Cortex of kidney (tissue), 1 donor: ENCODE results near the gene SPTB.
A peak's percentile ranks its signal among the peaks of the same experiment; 100 is the strongest.
"Not testable (repeated sequence)": the region's sequence is repeated elsewhere in the genome, so short reads cannot be mapped to it uniquely, and the experiment has no call there.

Experiments
- DNase-seq: peaks from one replicate; lab custom pipeline; 2025; lab: John Stamatoyannopoulos, UW

The SPTB gene

DNA sequence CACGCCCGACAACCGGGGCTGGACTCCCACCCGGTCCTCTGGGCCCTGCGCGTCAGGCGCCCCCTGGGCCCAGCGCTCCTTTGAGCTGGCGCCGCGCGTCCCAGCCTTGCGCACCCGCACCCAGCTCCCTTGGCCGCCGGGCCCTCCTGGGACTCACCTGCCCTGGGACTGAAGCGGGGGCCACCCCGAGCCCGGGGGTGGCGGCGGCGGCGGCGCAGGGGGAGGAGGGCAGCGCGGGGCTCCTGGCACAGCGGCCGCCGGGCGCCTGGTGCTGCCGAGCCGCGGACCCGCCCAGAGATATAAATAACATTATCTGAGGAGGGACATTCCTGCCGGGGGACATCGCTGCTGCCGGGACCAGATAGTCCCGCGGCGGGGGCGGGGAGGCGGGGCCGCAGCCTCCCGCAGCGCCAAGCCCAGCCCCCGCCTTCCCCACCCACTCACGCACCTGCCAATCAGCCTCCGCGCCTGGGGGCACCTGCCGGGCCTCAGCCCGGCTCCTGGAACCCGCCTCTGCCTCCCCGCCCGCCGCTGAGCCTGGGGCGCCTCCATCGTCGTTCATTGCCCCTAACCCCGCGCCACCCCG, at the start of gene SPTB:
Gene SPTB (minus strand): TSS at position 273 of the 586 bp plus-strand sequence. CDS start 56,813 bp downstream, outside the sequence.
- no peak for DNase-seq

DNA sequence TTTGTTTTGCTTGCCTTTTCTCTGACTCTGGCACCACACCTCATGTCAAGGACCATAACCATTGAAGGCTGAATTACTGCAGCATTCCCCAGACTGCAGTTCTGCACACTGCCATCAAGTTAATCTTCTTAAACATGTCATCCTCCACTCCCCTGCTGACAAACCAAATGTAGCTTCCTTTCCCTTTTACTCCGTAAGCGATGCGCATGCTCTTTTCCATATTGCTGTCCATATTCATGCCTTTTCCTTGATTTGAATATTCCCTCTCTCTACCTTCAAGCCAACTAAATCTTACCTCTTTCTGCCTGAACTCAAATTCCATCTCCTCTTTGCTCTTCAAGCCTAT, 49.3 kb upstream of the SPTB start:
- DNase-seq, result no peak

- DNase-seq, result no peak
These were observed 48.7 kb upstream of the SPTB start for GRCh38 chr14:64928239-64929013.

DNA sequence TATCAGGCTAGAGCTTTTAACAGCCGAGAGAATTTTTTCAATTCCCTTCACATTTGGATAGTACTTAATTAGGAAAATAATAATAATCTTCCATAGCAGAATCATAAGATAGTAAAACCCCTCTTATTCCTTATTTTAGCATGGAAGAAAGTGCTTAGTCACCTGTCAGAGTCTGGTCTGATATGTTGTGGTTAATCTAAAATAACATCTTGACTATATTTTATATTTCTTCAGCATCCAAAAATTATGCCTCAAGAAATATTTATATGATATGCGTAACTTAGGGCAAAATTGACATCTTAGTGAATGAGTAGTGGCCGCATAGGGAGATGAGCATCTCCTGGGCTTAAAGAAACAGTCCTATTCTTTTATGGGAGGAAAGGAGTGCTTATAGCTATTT, 47.3 kb upstream of the SPTB start:
- no peak for DNase-seq

GRCh38 chr14:64926398-64926995, 46.8 kb upstream of the SPTB start:
- no peak for DNase-seq

- DNase-seq, result no peak
These were observed 43.3 kb upstream of the SPTB start for GRCh38 chr14:64923015-64923414.

DNA sequence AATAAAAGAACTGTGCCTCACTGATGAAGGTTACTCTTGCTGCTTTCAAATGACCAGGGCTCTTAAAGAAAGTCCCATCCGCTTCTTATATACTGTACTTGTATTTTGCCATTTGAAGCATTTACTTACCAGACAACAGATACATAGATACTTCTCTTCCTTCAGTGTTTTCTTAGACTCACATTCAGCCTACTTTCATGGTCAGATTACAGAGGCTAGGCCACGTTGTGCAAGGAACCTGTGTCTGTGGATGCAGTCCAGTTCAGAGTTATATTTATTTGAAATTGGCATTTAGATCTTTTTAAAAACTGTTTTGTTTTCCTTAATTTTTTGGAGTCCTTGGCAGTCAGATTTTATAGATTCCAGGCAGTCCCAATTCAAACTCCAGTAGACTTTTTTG, 40.8 kb upstream of the SPTB start:
- no peak for DNase-seq

DNA sequence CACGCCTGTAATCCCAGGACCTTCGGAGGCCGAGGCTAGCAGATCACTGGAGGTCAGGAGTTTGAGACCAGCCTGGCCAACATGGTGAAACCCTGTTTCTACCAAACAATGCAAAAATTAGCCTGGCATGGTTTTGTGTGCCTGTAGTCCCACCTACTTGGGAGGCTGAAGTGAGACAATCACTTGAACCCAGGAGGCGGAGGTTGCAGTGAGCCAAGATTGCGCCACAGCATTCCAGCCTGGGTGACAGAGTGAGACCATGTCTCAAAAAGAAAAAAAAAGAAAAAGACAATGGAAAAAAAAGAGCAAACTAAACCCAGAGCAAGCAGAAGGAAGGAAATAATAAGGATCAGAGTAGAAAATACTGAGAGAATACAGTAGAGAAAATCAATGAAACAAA, 39.9 kb upstream of the SPTB start:
- no peak for DNase-seq

DNA sequence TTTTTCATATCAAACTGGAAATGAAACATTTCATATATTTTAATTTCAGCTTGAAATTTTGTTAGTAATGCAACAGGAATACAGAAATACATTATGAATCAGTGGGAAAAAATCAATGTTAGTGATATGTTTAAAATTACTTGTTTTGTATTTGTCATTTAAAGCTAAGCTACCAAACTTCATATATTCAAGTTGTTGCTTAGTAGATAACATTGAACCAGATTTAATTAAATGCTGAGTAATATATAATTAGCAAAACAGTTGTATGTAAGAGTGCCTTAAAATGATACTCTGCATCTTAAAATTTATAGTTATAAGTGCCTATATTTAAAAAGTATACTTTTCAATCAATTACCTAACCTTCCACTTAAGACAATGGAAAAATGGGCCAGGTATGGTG, 39.5 kb upstream of the SPTB start:
- no peak for DNase-seq

GRCh38 chr14:64918216-64918615, 38.5 kb upstream of the SPTB start:
- DNase-seq, result no peak

- no peak for DNase-seq
These were observed 36.1 kb upstream of the SPTB start for GRCh38 chr14:64915797-64916196.

DNA sequence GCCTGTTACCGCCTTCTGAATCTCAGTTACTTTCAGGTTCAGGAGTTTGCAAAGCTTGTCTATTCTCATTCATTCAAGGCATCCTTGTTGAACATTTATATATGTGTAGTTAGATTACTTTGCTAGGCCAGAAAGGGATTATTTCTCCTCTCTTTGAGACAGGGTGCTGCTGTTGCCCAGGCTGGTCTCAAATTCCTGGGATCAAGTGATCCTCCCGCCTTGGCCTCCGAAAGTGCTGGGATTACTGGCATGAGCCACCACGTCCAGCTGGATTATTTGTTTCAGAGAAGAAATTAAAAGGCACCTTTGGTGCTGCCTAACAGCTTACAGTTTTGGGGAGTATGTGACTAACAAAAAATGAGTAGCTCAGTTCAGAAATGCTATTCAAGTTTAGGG, 35.3 kb upstream of the SPTB start:
- DNase-seq, result no peak

GRCh38 chr14:64914237-64915028, 34.7 kb upstream of the SPTB start, which contains the start of gene CHURC1:
TSS of gene CHURC1 (plus strand) at chr14:64914455. CDS start at chr14:64914496, 41 bp downstream.
- peak; percentile 66 for DNase-seq

DNA sequence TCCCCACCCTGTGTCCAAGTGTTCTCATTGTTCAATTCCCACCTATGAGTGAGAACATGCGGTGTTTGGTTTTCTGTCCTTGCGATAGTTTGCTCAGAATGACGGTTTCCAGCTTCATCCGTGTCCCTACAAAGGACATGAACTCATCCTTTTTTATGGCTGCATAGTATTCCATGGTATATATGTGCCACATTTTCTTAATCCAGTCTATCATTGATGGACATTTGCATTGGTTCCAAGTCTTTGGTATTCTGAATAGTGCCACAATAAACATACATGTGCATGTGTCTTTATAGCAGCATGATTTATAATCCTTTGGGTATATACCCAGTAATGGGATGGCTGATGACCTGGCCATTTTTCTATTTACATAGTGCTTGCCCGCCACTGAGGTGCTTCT, 33.8 kb upstream of the SPTB start:
- DNase-seq, result not testable (repeated sequence)

GRCh38 chr14:64912261-64912660, 32.6 kb upstream of the SPTB start:
- DNase-seq, result no peak

DNA sequence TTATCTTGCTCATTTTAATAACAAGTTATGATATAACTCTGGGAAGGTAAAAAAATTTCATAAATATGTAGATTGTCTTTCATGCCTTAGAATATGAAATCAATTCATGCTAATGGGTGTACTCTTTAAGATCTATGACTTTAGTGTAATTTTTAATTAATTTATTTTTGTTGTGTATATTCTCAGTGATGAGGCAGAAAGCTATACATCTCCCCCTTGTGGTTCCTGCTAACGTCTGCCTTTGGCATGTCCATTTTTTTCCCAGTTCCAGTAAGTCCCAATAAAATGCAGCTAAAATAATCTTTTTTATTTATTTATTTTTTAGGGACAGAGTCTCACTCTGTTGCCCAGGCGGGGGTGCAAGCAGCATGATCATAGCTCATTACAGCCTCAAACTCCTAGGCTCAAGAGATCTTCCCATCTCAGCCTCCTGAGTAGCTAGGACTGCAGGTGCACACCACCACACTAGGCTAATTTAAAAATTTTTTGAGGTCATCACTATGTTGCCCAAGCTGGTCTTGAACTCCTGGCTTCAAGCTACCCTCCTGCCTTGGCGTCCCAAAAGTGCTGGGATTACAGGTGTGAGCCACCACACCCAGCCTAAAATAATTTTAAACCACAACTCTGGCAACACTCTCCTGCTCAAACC, 31.3 kb upstream of the SPTB start:
- no peak for DNase-seq

- no peak for DNase-seq
These were observed 26.3 kb upstream of the SPTB start for GRCh38 chr14:64906022-64906421.

DNA sequence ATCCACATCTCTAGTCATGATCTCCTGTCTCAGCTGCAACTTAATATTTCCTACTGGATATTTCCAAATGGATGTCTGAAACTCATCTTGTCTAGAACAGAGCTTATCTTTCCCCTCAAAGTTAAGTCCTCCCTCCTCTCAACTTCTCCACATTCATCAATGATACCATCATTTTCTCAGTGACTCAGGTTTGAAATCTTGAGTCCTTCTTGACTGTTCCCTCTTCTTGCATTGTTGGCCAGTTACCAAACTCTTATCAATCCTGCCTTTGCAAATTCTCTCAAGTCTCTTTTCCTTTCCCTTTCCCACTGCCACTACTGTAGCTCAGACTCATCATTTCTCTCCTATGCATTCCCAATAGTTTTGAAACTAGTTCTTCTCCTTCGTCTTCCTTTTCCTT, 20.3 kb upstream of the SPTB start:
- no peak for DNase-seq

- DNase-seq, result no peak
These were observed 12.2 kb upstream of the SPTB start for GRCh38 chr14:64891839-64892375.

DNA sequence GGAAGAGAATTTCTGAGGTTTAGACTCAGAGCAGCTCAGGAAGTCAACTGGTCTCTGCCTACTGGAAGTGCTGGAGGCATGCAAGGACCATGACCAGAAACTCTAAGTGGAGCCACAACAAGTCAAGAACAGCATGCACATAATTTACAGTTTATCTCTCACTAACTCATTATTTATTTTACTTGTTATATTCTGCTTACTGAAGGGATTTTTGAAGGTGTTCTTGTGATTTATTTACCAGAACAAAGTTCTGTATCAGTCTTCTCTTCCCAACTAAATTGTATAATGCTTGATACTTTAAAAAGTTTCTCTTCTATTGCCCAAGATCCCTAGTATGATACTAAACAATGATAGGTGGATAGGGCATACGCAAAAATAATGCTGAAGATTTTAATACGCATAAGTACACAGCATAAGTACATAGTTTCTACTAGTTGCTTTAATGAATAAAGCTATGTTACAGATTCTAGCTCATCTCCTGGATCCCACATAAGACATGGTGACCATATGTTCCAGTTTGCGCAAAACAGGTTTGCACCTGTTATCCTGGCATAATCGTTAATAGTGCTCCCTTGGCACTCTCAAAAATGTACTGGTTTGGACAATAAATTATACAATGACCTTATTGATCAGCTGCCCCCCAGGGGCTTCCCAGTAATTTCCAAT, 11.6 kb upstream of the SPTB start:
- DNase-seq, result no peak

GRCh38 chr14:64889352-64889751, 9.6 kb upstream of the SPTB start:
- no peak for DNase-seq
